Tibial nerve (tissue), 4 donors: ENCODE results near the gene RGPD8.
"Not testable (repeated sequence)": the region's sequence is repeated elsewhere in the genome, so short reads cannot be mapped to it uniquely, and the experiment has no call there.

Source experiments
- EP300 ChIP-seq, 2 donors: sonication (generic); formaldehyde crosslinking; IDR thresholded peaks; one replicate each; pipeline ENCODE4 v1.6.1; 2017; ENCODE audit warnings: antibody characterized with exemption in 2 of 2, mild to moderate bottlenecking in 1 of 2
- POLR2A ChIP-seq, 2 donors: fragments of 450-650 bp; IDR thresholded peaks; one replicate each; pipeline ENCODE4 v1.6.1; 2017; ENCODE audit warnings: antibody characterized with exemption in 2 of 2, mild to moderate bottlenecking in 2 of 2, moderate library complexity in 2 of 2
- TF ChIP-seq, protein P1 (sequence below), 5 experiments: fragments of 200-600 bp in 3 of 5; fragments of 450-650 bp in 2 of 5; sonication (generic) in 3 of 5; IDR thresholded peaks; one replicate each; pipeline ENCODE4 v1.5.1; 2016 to 2019; ENCODE audit warnings: antibody characterized with exemption in 5 of 5, mild to moderate bottlenecking in 3 of 5, moderate library complexity in 2 of 5

- TF ChIP-seq, protein P1, sequence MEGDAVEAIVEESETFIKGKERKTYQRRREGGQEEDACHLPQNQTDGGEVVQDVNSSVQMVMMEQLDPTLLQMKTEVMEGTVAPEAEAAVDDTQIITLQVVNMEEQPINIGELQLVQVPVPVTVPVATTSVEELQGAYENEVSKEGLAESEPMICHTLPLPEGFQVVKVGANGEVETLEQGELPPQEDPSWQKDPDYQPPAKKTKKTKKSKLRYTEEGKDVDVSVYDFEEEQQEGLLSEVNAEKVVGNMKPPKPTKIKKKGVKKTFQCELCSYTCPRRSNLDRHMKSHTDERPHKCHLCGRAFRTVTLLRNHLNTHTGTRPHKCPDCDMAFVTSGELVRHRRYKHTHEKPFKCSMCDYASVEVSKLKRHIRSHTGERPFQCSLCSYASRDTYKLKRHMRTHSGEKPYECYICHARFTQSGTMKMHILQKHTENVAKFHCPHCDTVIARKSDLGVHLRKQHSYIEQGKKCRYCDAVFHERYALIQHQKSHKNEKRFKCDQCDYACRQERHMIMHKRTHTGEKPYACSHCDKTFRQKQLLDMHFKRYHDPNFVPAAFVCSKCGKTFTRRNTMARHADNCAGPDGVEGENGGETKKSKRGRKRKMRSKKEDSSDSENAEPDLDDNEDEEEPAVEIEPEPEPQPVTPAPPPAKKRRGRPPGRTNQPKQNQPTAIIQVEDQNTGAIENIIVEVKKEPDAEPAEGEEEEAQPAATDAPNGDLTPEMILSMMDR (IDR thresholded peaks at IDR 0.05), result not testable (repeated sequence)
- TF ChIP-seq EP300, POLR2A (IDR thresholded peaks at IDR 0.05): not testable (repeated sequence)
Measured at GRCh38 chr2:112360055-112360454, 73.4 kb downstream of the RGPD8 start.
